Gastrocnemius medialis (tissue), 4 donors: ENCODE data around the gene CACNA1H.

Experiments
- POLR2A ChIP-seq, 2 donors: fragments of 450-650 bp; IDR thresholded peaks; one replicate each; pipeline ENCODE4 v1.6.1; 2017; ENCODE audit warnings: antibody characterized with exemption in 2 of 2, mild to moderate bottlenecking in 2 of 2, moderate library complexity in 2 of 2
- TF ChIP-seq, protein P1 (sequence below), 5 experiments: fragments of 450-650 bp in 3 of 5; fragments of 200-600 bp in 2 of 5; sonication (generic) in 2 of 5; IDR thresholded peaks in 4 of 5; conservative IDR thresholded peaks in 1 of 5; 1 replicate in 4 of 5; 2 replicates in 1 of 5; pipeline ENCODE4 v1.5.1; 2016 to 2019; ENCODE audit warnings: antibody characterized with exemption in 5 of 5, mild to moderate bottlenecking in 3 of 5, moderate library complexity in 3 of 5

DNA sequence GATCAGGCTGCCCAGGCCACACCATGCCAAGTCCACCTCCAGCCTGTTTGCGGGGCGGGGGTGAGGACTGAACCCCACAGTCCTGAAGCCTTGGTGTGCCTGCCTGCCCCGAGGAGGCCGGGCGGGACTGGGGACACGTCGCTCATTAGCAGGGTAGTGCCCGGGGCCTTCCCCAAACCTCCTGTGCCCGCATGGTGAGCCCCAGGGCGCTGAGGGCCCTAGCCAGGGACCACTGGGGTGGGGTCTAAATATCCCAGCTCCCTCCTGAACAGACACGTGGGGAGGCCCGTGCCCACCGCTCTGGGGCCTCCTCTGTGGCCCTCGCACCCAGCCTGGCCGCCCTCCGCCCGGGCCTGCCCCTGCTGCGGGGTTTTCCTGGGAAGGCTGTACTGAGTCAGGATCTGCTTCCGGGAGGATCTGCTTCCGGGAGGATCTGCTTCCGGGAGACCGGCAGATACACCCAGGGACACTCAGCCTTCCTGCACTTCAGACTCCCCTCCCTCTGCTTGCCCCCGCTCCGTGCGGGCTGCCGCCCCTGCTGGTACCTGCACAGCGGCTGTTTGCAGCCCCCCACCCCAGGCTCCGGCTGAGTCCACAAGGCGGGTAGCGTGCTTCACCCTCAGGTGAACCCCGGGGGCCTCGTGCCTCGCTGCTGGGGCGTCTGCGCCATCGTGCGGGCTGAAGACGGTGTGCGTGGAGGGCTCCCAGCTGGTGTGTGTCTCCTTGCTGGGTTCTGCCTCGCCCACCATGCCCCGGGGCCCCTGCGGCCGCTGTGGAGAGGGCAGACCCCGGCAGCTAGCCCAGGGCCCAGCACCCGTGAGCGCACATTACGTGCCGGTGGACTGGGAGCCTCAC is 23.6 kb upstream of the CACNA1H start:
- TF ChIP-seq, protein P1, sequence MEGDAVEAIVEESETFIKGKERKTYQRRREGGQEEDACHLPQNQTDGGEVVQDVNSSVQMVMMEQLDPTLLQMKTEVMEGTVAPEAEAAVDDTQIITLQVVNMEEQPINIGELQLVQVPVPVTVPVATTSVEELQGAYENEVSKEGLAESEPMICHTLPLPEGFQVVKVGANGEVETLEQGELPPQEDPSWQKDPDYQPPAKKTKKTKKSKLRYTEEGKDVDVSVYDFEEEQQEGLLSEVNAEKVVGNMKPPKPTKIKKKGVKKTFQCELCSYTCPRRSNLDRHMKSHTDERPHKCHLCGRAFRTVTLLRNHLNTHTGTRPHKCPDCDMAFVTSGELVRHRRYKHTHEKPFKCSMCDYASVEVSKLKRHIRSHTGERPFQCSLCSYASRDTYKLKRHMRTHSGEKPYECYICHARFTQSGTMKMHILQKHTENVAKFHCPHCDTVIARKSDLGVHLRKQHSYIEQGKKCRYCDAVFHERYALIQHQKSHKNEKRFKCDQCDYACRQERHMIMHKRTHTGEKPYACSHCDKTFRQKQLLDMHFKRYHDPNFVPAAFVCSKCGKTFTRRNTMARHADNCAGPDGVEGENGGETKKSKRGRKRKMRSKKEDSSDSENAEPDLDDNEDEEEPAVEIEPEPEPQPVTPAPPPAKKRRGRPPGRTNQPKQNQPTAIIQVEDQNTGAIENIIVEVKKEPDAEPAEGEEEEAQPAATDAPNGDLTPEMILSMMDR (IDR thresholded peaks at IDR 0.05 in 4 of 5, conservative IDR thresholded peaks at IDR 0.05 in 1 of 5), result no peak
- no peak for TF ChIP-seq POLR2A (IDR thresholded peaks at IDR 0.05)
